RKO (cell line): ENCODE data around the gene CATSPER1.
"Not testable (repeated sequence)": the region's sequence is repeated elsewhere in the genome, so short reads cannot be mapped to it uniquely, and the experiment has no call there.

Experiments used
- DNase-seq: peaks from one replicate; pipeline ENCODE4 v3.0.0-alpha.2; 2016; ENCODE audit warnings: low spot score

The CATSPER1 gene

GRCh38 chr11:66020618-66021357 is 5.5 kb downstream of the CATSPER1 start:
- DNase-seq = peak; percentile 87

- no peak for DNase-seq
These were observed 6.1 kb downstream of the CATSPER1 start for GRCh38 chr11:66020212-66020611.

GRCh38 chr11:66017321-66017720 is 9.0 kb downstream of the CATSPER1 start:
- DNase-seq = no peak

- DNase-seq = no peak
These were observed 9.5 kb downstream of the CATSPER1 start for GRCh38 chr11:66016793-66017177.

- no peak for DNase-seq
These were observed 10.1 kb downstream of the CATSPER1 start for GRCh38 chr11:66015936-66016792.

- DNase-seq = no peak
These were observed 10.8 kb downstream of the CATSPER1 start for GRCh38 chr11:66015454-66015881.

- DNase-seq = no peak
These were observed 11.3 kb downstream of the CATSPER1 start for GRCh38 chr11:66014804-66015453.

- DNase-seq = no peak
These were observed 12.5 kb downstream of the CATSPER1 start for GRCh38 chr11:66013762-66014100.

- DNase-seq = no peak
These were observed 13.1 kb downstream of the CATSPER1 start for GRCh38 chr11:66012946-66013761.

- no peak for DNase-seq
These were observed 13.8 kb downstream of the CATSPER1 start for GRCh38 chr11:66012371-66012945.

GRCh38 chr11:66011785-66012303 is 14.4 kb downstream of the CATSPER1 start, which contains the start of gene CST6:
Gene CST6, plus strand, starts transcription at chr11:66012008. Its CDS starts 37 bp downstream, at chr11:66012045.
- no peak for DNase-seq

GRCh38 chr11:66011239-66011784 is 15.0 kb downstream of the CATSPER1 start:
- peak; percentile 33 for DNase-seq

- DNase-seq = not testable (repeated sequence)
These were observed 16.2 kb downstream of the CATSPER1 start for GRCh38 chr11:66010036-66010435.

GRCh38 chr11:66008468-66009101 is 17.7 kb downstream of the CATSPER1 start:
- no peak for DNase-seq

GRCh38 chr11:66008095-66008467 is 18.2 kb downstream of the CATSPER1 start:
- DNase-seq = no peak

- DNase-seq = no peak
These were observed 19.1 kb downstream of the CATSPER1 start for GRCh38 chr11:66007201-66007634.

GRCh38 chr11:66006891-66007176 is 19.4 kb downstream of the CATSPER1 start:
- no peak for DNase-seq

- no peak for DNase-seq
These were observed 20.0 kb downstream of the CATSPER1 start for GRCh38 chr11:66006134-66006890.

- DNase-seq = no peak
These were observed 22.1 kb downstream of the CATSPER1 start for GRCh38 chr11:66004186-66004585.

- no peak for DNase-seq
These were observed 23.0 kb downstream of the CATSPER1 start for GRCh38 chr11:66003291-66003690.
